HepG2 (cell line): ENCODE data around the gene EPN3. TPM values are rescaled to one million over a fixed set of nuclear protein-coding genes. Genes with fewer than 3 reads are reported as not detected.

Experiments
- ATAC-seq: fragments of 200-7000 bp; cut with Tn5 transposase; 3 replicates; pipeline ENCODE4 v1.9.1; 2020; ENCODE audit warnings: mild to moderate bottlenecking, moderate library complexity
- BruUV-seq: library from RNA; stranded (reverse); fragments of 400-500 nt; replicated peaks from 2 replicates; lab custom pipeline; 2021; lab: Mats Ljungman, UMichigan
- CTCF ChIA-PET: fragments of 300-600 bp; formaldehyde crosslinking; extraction: SDS; loops from one replicate; lab custom pipeline; 2021; ENCODE audit warnings: low total read pairs, inconsistent platforms, low intra/inter-chr PET ratio; lab: Yijun Ruan, JAX
- POLR2A ChIA-PET: fragments of 350-600 bp; sonication (Branson Sonifier 250); formaldehyde crosslinking; loops from one replicate; lab custom pipeline; 2020; ENCODE audit warnings: antibody characterized with exemption, inconsistent platforms; lab: Yijun Ruan, JAX
- DNase-seq: peaks from one replicate; pipeline ENCODE4 v3.0.0-alpha.2; 2015; ENCODE audit warnings: low spot score
- FAIRE-seq: peaks from 3 replicates; lab custom pipeline; 2011; peaks lifted over from hg19 to GRCh38; lab: Jason Lieb, UNC
- H2AFZ ChIP-seq: one replicate; pipeline ENCODE4 v1.6.1; 2011; ENCODE audit warnings: low read length, inconsistent platforms
- H3K27ac ChIP-seq: fragments of 300-600 bp; 3 replicates; pipeline ENCODE4 v1.8.0; 2011; ENCODE audit warnings: mixed run types, mild to moderate bottlenecking, mixed read lengths, low read length, inconsistent platforms; ENCODE audit not compliant: insufficient read depth; ENCODE audit errors: extremely low read length
- H3K27me3 ChIP-seq, 2 experiments: fragments of 200-600 bp in 1 of 2; 2 replicates in 1 of 2; 3 replicates in 1 of 2; pipeline versions ENCODE4 v1.6.0 to v1.8.0; 2011; ENCODE audit warnings: low read length in 2 of 2, mild to moderate bottlenecking in 2 of 2, moderate library complexity in 2 of 2, inconsistent platforms in 1 of 2; ENCODE audit not compliant: insufficient read depth in 2 of 2, control insufficient read depth in 1 of 2
- H3K36me3 ChIP-seq, 2 experiments: fragments of 200-600 bp in 1 of 2; replicated peaks in 1 of 2; 2 replicates in 1 of 2; 3 replicates in 1 of 2; pipeline versions ENCODE4 v1.5.1 to v1.8.0; 2011; ENCODE audit warnings: low read length in 2 of 2, inconsistent platforms in 1 of 2; ENCODE audit not compliant: insufficient read depth in 2 of 2, control insufficient read depth in 1 of 2
- H3K4me1 ChIP-seq: 2 replicates; pipeline ENCODE4 v1.5.1; 2012; ENCODE audit warnings: low read length, inconsistent platforms; ENCODE audit not compliant: insufficient read depth
- H3K4me2 ChIP-seq: 2 replicates; pipeline ENCODE4 v1.6.0; 2011; ENCODE audit warnings: low read depth, low read length, inconsistent platforms
- H3K4me3 ChIP-seq, 3 experiments: fragments of 200-600 bp in 1 of 3; sonication (generic), shearing (Covaris generic) in 1 of 3; replicated peaks in 1 of 3; 2 replicates each; pipeline ENCODE4 v1.5.1; 2011 to 2016; ENCODE audit warnings: low read length in 3 of 3, inconsistent platforms in 2 of 3, low read depth in 2 of 3, mild to moderate bottlenecking in 2 of 3, control low read depth in 1 of 3, mixed read lengths in 1 of 3; ENCODE audit not compliant: insufficient read depth in 1 of 3
- H3K79me2 ChIP-seq: one replicate; pipeline ENCODE4 v1.6.1; 2011; ENCODE audit warnings: low read length, inconsistent platforms; ENCODE audit not compliant: insufficient read depth
- H3K9ac ChIP-seq: 2 replicates; pipeline ENCODE4 v1.6.0; 2011; ENCODE audit warnings: mild to moderate bottlenecking, low read depth, low read length, inconsistent platforms; ENCODE audit not compliant: insufficient read depth
- H3K9me3 ChIP-seq: 2 replicates; pipeline ENCODE4 v1.5.1; 2012; ENCODE audit warnings: mild to moderate bottlenecking, low read length
- H4K20me1 ChIP-seq: 2 replicates; pipeline ENCODE4 v1.6.0; 2011; ENCODE audit warnings: inconsistent platforms, mild to moderate bottlenecking, low read length, moderate library complexity; ENCODE audit not compliant: insufficient read depth
- BATF2 ChIP-seq: sonication (generic); formaldehyde crosslinking; IDR thresholded peaks from 2 replicates; pipeline ENCODE4 v1.8.0; 2022; ENCODE audit warnings: mild to moderate bottlenecking, missing genetic modification reagents, moderate library complexity
- MNT ChIP-seq: fragments of 450-650 bp; IDR thresholded peaks from 2 replicates; pipeline ENCODE4 v1.6.1; 2016
- MXD1 ChIP-seq: sonication (generic); formaldehyde crosslinking; IDR thresholded peaks from 2 replicates; pipeline ENCODE4 v1.4.0; 2020; ENCODE audit warnings: mild to moderate bottlenecking, missing genetic modification reagents
- NFYB ChIP-seq: sonication (generic); formaldehyde crosslinking; IDR thresholded peaks from 2 replicates; pipeline ENCODE4 v1.4.0; 2020; ENCODE audit warnings: missing genetic modification reagents
- PHF20 ChIP-seq: sonication (generic); formaldehyde crosslinking; IDR thresholded peaks from 2 replicates; pipeline ENCODE4 v1.5.0; 2020; ENCODE audit warnings: mild to moderate bottlenecking, missing genetic modification reagents
- TBX2 ChIP-seq: sonication (generic); formaldehyde crosslinking; IDR thresholded peaks from 2 replicates; pipeline ENCODE4 v1.5.0; 2020; ENCODE audit warnings: missing genetic modification reagents, mild to moderate bottlenecking, borderline replicate concordance
- ZMYM2 ChIP-seq: sonication (generic); formaldehyde crosslinking; IDR thresholded peaks from 2 replicates; pipeline ENCODE4 v1.8.0; 2022; ENCODE audit warnings: mild to moderate bottlenecking, missing genetic modification reagents
- ZNF446 ChIP-seq: sonication (generic); formaldehyde crosslinking; IDR thresholded peaks from 2 replicates; pipeline ENCODE4 v1.5.0; 2020; ENCODE audit warnings: mild to moderate bottlenecking, missing genetic modification reagents
- ZNF562 ChIP-seq: sonication (generic); formaldehyde crosslinking; IDR thresholded peaks from 2 replicates; pipeline ENCODE4 v1.8.0; 2022; ENCODE audit warnings: missing genetic modification reagents, borderline replicate concordance
- ZNF564 ChIP-seq: sonication (generic); formaldehyde crosslinking; IDR thresholded peaks from 2 replicates; pipeline ENCODE4 v1.8.1; 2023; ENCODE audit warnings: mild to moderate bottlenecking, missing genetic modification reagents
- ZUFSP ChIP-seq: sonication (generic); formaldehyde crosslinking; IDR thresholded peaks from 2 replicates; pipeline ENCODE4 v1.9.0; 2021; ENCODE audit warnings: missing genetic modification reagents, mild to moderate bottlenecking, borderline replicate concordance
- WGBS: methylation state at CpG from one replicate; pipeline ENCODE4 v1.1.6; 2017; ENCODE audit warnings: low lambda C conversion rate; 5-methylcytosine and 5-hydroxymethylcytosine counted together
- in situ Hi-C: cut with HindIII; loops from 2 replicates; pipeline ENCODE4 v1.10.0; 2017; ENCODE audit warnings: low pct_unique_long_range_greater_than_20kb; ENCODE audit not compliant: extremely low pct_ligation_motif_present
- intact Hi-C: fragments of 100-400 bp; cut with micrococcal nuclease; formaldehyde crosslinking; loops from one replicate; pipeline ENCODE4 v1.10.0; 2022; ENCODE audit not compliant: unreplicated experiment
- polyA plus RNA-seq, 8 experiments: library from polyadenylated mRNA; depleted of rRNA in 3 of 8; stranded (reverse) in 7 of 8; unstranded in 1 of 8; fragments of >200 nt; fragmentation: Illumina TruSeq in 4 of 8; extraction: Trizol in 4 of 8; gene quantifications; 2 replicates each; pipeline versions ENCODE4 v1.2.1 to v1.2.3, GENCODE V29; 2011 to 2016; ENCODE audit warnings: low read depth in 4 of 8, missing spikeins in 1 of 8, mixed read lengths in 1 of 8; ENCODE audit not compliant: insufficient read depth in 1 of 8
- total RNA-seq, 5 experiments: library from RNA; depleted of rRNA; stranded (reverse); fragments of >200 nt; fragmentation: Illumina TruSeq; extraction: Trizol; gene quantifications; 2 replicates each; pipeline ENCODE4 v1.2.3, GENCODE V29; 2016; ENCODE audit warnings: low read depth in 1 of 5

EPN3 gene
- total and polyA plus RNA-seq, 2 of the 13 experiments (the other 11 are each of a cell fraction or from before 2014, with no cell fraction given) = 0.11 to 0.95 TPM

- TF ChIP-seq TBX2 = 0 out of 2 replicates have a peak, but pooled peaks have one; percentile 12
- TF ChIP-seq PHF20 (CRISPR knock-in tag) = 0 out of 2 replicates have a peak, but pooled peaks have one; percentile 0
- TF ChIP-seq ZNF564 (CRISPR knock-in tag) = no peak
- Histone ChIP-seq H3K4me2 (no peak overlapping the region), H3K4me3 (no peak overlapping the region), H2AFZ (no peak overlapping the region), H3K4me1 (peaks cover 50% of the 10 kb centered on the region), H3K27me3 (no peaks in the 10 kb centered on the region), H4K20me1 (no peaks in the 10 kb centered on the region), H3K9ac (no peak overlapping the region), H3K36me3 (peaks cover 0 to 5% of the 10 kb centered on the region in 2 experiments; a peak in 3 of 5 replicates), H3K79me2 (peaks cover 3% of the 10 kb centered on the region), H3K9me3 (no peaks in the 10 kb centered on the region), H3K27ac (no peak overlapping the region)
- WGBS = over 99% methylated on average over 10 of the region's 11 CpGs
- intact Hi-C loops (loop anchor here (10.0 kb wide), 1 partner anchor 405 kb away; no protein-coding TSS in a partner anchor), in situ Hi-C loops (loop anchor here (5.0 to 10.0 kb wide), 3 partner anchors 77 to 405 kb away; no protein-coding TSS in a partner anchor)
- no TSS peak for BruUV-seq
- no peak for ATAC-seq
- ChIA-PET POLR2A (interaction anchor here (1.0 to 3.1 kb wide), 7 partner anchors 8 to 169 kb away, joined by 3 to 20 read pairs (median 7); partner anchors contain the start of genes CACNA1G and LUC7L3), CTCF (interaction anchor here (1.2 to 1.8 kb wide), 6 partner anchors 26 to 292 kb away, joined by 3 to 10 read pairs (median 5); no protein-coding TSS in a partner anchor)
- DNase-seq = no peak
- FAIRE-seq = no peak
Observed at GRCh38 chr17:50549969-50550368, 17.4 kb downstream of the EPN3 start.

- 73% methylated on average over 24 of the region's 32 CpGs for WGBS
- peaks cover 50% of the 10 kb centered on the region for H3K4me1 ChIP-seq
- H3K4me3 ChIP-seq = no peak overlapping the region
- peaks cover 3% of the 10 kb centered on the region for H3K79me2 ChIP-seq
- intact Hi-C loops = no loop called here
- DNase-seq = peak; percentile 84
- H2AFZ ChIP-seq = no peak overlapping the region
- no TSS peak for BruUV-seq
- in situ Hi-C loops = no loop called here
- peaks cover 0 to 5% of the 10 kb centered on the region in 2 experiments; a peak in 3 of 5 replicates for H3K36me3 ChIP-seq
- CTCF ChIA-PET = interaction anchor here (0.9 to 1.8 kb wide), 10 partner anchors 25 to 291 kb away, joined by 3 to 10 read pairs (median 4); no protein-coding TSS in a partner anchor
- no peaks in the 10 kb centered on the region for H3K27me3 ChIP-seq
- no peaks in the 10 kb centered on the region for H4K20me1 ChIP-seq
- no peaks in the 10 kb centered on the region for H3K9me3 ChIP-seq
- H3K27ac ChIP-seq = no peak overlapping the region
- POLR2A ChIA-PET = interaction anchor here (0.7 to 3.1 kb wide), 20 partner anchors 9 to 315 kb away, joined by 3 to 20 read pairs (median 5); partner anchors contain the start of genes CACNA1G, LUC7L3 and TOB1
- peak; percentile 92 for FAIRE-seq
- ATAC-seq = peak; percentile 73
- H3K4me2 ChIP-seq = no peak overlapping the region
- H3K9ac ChIP-seq = no peak overlapping the region
- no peak for TF ChIP-seq ZNF562 (CRISPR knock-in tag)
- TF ChIP-seq ZUFSP = no peak
- TF ChIP-seq ZNF446 (CRISPR knock-in tag) = no peak; the same call in 1 of the 2 replicates
- no peak for TF ChIP-seq NFYB (CRISPR knock-in tag)
- 0 out of 2 replicates have a peak, but pooled peaks have one; percentile 30 for TF ChIP-seq MXD1 (CRISPR knock-in tag)
- TF ChIP-seq ZMYM2 = no peak
- no peak for TF ChIP-seq BATF2
- TF ChIP-seq MNT = no peak
Observed at GRCh38 chr17:50550661-50551432, 18.3 kb downstream of the EPN3 start.
